HG03280 (cell line): ENCODE results near the gene RABEP1.
A peak's percentile ranks its signal among the peaks of the same experiment; 100 is the strongest.
"Not testable (repeated sequence)": the region's sequence is repeated elsewhere in the genome, so short reads cannot be mapped to it uniquely, and the experiment has no call there.

Experiments
- ATAC-seq: cut with Tn5 transposase; IDR thresholded peaks from one replicate; pipeline ENCODE4 v1.9.1; 2021; ENCODE audit warnings: mild to moderate bottlenecking, moderate library complexity; ENCODE audit not compliant: unreplicated experiment

Gene RABEP1, protein sequence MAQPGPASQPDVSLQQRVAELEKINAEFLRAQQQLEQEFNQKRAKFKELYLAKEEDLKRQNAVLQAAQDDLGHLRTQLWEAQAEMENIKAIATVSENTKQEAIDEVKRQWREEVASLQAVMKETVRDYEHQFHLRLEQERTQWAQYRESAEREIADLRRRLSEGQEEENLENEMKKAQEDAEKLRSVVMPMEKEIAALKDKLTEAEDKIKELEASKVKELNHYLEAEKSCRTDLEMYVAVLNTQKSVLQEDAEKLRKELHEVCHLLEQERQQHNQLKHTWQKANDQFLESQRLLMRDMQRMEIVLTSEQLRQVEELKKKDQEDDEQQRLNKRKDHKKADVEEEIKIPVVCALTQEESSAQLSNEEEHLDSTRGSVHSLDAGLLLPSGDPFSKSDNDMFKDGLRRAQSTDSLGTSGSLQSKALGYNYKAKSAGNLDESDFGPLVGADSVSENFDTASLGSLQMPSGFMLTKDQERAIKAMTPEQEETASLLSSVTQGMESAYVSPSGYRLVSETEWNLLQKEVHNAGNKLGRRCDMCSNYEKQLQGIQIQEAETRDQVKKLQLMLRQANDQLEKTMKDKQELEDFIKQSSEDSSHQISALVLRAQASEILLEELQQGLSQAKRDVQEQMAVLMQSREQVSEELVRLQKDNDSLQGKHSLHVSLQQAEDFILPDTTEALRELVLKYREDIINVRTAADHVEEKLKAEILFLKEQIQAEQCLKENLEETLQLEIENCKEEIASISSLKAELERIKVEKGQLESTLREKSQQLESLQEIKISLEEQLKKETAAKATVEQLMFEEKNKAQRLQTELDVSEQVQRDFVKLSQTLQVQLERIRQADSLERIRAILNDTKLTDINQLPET

DNA sequence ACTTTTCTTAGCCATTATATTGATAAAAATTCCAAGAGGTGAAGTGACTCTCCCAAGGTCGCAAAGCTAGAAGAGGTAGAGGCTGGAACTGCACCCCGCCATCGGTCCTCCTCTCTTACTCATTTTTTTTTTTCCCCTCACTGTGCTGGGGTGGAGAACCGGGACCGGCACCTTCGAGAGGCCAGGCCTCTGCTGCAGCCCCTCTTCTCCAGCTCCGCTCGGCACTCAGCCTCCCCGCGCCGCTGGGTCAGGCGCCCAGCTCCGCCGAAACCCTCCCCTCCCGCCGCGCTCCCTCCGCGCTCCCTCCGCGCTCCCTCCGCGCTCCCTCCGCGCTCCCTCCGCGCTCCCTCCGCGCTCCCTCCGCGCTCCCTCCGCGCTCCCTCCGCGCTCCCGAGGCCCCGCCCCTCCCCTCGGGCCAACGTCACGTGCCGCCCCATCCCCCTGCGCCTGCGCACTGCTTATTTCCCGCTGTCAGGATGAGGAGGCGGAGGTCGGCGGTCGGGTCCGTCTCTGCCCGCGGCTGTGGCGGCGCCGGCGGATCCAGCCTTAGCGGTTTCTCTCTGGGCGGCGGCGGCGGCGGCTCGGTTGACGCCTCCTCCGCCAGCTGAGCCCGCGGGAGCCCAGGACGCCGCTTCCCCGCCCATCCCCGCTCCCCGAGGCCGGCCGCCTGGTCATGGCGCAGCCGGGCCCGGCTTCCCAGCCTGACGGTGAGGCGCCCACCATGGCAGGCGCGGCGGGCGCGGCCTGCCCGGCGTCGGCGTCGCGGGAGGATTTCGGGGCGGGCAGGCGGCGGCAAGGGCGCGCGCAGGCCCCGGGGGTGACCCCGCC is at the start of gene RABEP1:
Gene RABEP1, plus strand, starts transcription at position 471 of the 828 bp plus-strand sequence. Its CDS starts 203 bp downstream, at position 674.
- peak; percentile 81 for ATAC-seq

DNA sequence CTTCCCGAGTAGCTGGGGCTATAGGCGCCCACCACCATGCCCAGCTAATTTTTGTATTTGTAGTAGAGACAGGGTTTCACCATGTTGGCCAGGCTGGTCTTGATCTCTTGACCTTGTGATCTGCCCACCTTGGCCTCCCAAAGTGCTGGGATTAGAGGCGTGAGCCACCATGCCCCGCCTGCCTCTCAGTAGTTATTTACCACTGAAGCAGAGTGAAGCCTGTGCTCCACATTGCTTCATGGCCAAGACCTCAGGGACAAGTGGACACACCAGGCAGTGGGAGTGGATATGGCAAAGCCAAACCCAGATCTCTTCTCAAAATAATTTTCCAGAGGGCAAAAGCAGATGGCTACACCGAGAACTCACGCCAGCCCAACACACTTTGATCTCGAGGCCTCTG is 48.6 kb upstream of the RABEP1 start:
- ATAC-seq, result not testable (repeated sequence)

DNA sequence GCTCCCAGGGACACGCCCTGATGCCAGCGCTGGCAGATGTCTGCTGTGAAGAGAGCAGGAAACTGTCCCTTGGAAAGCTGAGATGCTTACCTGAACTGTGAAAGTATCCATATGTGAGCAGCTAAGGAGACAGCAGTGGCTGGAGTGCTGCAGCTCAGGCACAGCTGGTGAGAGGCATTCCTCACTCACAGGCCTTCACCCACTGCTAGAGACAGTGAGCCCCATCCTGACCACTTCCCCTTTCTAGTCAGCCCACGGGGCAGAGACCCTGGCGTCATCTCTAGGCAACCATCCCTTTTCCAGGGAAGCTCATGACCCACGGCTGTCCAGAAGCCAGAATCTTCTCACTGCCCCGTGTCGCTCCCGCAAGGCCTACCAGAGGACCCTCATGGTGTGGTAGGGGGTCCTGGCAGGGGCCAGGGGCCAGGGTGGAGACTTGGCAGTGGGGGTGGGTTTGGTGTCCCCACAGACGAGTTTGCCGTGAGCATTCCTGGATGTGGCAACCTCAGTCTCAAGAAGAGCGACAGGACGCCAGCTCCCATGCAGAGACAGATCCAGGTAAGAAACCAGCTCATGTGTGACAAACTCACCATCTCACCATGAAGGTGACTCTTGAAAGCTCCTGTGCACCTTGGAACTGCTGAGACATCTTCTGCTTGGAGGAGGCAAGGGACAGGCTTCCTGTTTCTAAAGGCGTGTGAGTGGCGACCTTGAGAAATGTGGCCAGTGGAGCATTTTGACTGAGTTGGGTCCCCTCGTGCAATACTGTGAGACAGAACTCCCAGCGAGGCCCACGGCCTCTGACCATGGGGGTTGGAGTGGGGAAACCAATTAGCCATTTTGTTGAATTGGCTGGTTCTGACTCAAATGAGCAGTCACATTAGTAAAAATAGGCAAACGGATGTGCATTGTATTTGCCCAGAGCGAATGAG is 47.2 kb upstream of the RABEP1 start, which contains the start of gene SCIMP:
Gene SCIMP, minus strand, starts transcription at position 216 of the 932 bp plus-strand sequence. Its CDS starts 105 bp downstream, at position 111.
- ATAC-seq, result peak; percentile 44

DNA sequence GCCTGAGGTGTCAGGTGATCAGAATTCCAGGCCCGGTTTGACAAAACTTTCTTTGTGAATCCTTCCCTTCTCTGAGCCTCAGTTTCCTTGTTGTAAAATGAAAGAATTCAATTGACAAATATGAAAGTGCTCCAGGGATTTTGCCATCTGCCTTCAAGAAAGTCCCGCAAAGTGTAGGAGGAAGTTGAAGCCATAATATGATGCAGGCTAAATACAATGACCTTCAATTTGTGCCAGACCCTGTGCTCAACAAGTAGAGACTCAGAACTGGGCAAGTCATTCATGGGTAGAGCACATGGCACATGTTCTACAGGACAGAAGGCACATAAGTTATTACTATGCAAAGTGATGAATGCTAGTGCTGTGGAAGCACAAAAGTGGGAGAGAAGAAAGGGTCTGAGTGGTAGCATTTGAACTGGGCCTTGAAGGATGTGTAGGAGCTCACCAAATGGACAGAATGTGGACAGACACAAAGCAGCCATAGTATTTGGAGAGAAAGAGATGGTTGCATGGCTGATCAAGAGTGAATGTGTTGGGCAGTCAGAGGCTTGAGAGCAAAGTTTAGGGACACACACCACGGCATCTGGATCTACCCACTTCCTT is 45.0 kb upstream of the RABEP1 start:
- ATAC-seq, result no peak

DNA sequence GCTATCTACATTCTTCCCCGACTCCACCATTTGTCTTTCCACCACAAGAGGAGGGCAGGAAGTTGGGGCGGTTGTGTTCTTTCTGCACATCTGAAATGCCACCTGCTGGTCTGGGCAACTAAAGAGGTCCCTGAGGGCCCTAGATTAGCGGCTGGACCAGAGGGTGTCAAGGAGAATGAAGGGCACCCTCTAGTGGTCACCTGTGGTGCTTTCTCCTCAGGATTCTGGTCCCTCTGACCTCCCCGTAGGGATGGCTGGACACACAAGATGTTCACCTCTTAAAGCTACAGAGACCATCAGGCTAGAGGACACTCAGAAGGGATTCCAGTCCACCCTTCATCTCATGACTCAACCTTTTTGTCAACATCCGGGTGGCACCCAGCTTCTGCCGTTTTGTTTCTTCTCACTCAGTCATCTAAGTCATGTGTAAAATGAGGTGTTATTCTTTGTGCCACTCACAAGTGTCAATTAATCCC is 44.5 kb upstream of the RABEP1 start:
- peak; percentile 46 for ATAC-seq

DNA sequence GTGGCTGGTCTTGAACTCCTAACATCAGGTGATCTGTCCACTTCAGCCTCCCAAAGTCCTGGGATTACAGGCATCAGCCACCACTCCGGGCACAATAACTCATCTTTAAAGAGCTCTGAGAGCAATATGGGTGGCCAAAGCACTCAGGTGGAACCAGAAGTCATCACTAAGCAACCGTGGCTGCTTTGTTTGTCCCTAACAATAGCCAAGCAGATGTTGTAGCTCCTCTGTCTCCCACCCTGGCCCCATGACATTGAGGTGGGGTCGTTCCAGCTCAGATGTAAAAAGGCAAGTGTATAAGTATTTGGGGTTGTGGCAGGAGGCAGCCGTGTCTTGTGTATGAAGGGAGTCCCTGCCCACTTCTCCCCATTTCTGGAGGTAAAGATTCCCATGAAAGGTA is 43.8 kb upstream of the RABEP1 start:
- no peak for ATAC-seq

DNA sequence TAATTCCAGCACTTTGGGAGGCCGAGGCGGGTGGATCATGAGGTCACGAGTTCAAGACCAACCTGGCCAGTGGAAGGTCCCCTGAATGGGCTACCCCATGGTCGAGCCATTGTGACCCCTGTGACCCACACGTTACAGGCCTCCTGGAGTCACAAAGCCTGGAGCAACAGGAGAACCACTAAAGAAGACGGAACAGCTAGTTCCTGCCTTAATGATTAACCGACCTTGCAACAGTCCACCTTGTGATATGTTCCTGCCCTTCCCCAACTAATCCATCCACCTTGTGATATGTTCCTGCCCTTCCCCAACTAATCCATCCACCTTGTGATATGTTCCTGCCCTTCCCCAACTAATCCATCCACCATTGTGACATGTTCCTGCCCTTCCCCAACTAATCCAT is 42.3 kb upstream of the RABEP1 start:
- not testable (repeated sequence) for ATAC-seq

DNA sequence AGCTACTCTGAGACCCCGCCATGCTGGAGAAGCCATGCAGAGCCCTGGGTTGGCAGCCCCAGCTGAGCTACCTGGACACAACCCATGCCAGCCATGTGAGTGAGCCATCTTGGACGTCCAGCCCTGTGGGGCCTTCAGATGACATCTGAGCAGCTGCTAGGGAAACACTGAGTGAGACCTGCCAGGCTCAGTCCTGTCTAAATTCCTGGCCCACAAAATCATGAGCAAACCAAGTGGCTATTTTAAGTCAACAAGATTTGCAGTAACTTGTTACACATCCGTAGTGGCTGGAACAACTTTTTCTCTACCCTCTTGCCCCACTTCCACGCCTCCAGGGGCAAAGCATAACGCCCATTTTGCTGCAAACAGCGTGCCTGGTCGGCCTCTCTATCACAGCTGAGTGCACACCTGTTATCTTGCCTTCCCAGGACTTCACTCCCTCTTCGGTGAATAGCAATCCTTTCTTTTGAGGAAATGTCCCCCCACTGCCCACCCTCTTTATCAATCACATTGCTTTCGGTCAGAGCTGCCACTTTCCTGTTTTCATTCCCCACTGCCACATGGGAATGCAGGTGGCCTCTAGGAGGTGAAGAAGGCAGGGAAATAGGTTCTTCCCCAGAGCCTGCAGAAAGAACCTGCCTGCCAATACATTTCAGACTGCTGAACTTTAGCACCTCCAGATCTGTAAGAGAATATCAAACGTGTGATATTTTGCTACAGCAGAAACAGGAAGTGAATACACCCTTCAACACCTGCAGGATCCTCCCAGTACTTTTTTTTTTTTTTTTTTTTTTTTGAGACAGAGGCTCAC is 40.0 kb upstream of the RABEP1 start:
- ATAC-seq, result no peak

DNA sequence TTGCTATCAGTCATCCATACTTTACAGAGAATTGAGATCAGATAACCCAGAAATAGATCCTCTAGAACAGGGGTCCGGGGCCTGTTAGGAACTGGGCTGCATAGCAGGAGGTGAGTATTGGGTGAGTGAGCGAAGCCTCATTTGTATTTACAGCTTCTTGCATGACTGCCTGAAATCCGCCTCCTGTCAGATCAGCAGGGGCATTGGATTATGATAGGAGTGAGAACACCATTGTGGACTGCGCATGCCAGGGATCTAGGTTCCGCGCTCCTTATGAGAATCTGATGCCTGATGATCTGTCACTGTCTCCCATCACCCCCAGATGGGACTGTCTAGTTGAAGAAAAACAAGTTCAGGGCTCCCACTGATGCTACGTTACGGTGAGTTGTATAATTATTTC is 34.5 kb upstream of the RABEP1 start:
- ATAC-seq, result no peak

DNA sequence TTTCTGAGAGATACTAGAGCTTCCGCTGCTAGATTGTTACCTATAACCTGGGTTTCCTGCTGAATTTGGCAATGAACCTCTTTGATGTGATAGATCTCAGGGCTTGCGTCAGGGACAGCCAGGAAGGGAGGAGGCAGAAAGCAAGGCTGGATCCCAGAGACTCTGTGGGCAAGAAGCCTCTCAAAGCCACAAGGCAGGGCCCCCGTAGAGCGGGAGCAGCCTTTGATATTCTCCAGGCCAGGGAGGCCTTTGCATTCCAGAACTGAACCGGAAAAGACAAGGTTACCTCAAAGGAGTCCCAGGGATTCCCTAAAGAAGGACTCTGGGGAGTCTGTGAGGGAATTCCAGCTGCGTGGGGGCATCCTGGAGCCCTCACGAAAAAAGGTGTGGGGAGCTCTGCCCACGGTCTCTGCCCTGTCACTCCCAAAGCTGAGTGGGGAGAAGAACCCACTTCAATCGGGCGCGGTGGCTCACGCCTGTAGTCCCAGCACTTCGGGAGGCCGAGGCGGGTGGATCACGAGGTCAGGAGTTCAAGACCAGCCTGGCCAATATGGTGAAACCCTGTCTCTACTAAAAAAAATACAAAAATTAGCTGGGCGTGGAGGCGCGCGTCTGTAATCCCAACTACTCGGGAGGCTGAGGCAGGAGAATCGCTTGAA is 33.1 kb upstream of the RABEP1 start:
- no peak for ATAC-seq

DNA sequence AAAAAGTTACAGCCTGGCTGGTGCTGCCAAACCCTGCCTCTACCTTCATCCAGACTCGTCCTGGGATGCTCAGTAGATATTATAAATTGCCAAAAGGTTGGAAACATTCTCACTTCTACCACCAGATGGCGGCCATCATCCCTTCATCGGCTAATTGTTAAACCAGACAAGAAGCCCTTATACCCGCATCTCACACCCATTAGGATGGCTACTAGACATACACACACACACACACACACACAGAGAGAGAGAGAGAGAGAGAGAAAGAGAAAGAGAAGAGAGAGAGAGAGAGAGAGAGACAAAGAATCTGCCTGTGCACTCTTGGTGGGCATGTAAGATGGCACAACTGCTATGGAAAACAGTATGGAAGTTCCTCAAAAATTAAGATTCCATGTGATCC is 32.5 kb upstream of the RABEP1 start:
- no peak for ATAC-seq

DNA sequence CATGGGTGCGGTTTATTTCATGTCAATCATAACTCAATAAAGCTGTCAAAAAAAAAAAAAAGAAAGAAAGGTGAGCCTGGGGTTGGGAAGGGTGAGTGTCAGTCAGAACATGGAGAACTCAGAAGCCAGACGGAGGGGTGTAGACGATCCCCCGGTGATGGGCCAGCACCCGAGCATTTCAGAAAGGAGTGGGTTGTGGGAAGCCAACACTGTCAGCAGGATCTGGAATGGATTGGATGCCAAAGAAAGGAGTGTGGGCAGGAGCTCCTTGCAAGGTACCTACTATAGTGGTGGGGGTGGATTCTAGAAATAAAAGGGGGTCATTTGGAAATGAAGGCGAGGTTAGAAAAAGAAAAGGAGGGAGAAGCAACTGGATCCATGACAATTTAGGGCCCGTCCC is 27.7 kb upstream of the RABEP1 start:
- ATAC-seq, result no peak

DNA sequence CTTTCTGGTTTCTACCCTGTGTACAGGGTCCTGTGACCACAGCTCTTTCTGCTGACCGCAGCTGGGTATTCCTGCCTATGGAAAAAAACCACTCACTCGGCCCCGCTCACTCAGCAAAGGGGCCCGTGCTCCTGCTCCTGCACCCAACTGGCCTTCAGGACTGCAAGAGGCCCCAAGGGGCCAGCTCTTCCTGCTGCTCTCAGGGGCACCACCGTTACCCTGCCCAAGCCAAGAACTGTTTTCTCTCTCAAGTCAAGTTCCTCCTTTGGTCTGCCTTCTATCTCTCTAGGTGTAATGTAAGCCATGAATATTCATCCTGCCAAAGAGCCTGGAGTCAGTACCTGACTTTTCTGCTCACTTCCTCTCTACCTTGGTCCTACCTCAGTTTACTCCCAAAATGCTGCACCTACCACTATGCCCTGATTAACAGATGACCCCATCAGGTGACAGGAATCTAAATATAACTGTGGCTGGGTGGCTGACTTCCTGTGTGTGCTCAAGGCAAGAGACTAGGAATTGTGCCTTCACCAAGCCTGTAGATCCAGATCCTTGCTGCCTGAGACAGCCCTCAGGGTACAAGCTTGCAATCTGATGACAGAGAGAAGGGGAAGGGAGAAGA is 27.1 kb upstream of the RABEP1 start:
- ATAC-seq, result no peak

DNA sequence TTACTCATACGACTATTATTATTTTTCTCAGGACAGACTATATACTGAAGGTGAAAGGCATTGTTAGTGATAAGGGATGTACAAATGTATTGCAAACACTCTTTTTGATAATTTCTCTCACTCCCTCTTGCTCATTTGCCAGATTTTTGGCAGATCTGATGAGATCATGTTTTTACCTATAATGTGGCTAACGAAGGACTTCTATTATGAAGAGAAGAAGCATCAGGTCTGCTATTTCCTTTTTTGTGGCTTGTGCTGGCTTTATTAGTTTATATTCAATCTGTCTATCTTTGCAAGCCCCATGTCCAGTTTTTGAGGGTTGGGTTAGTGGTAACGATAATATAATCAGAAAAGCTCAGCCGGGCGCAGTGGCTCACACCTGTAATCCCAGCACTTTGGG is 25.0 kb upstream of the RABEP1 start:
- no peak for ATAC-seq

DNA sequence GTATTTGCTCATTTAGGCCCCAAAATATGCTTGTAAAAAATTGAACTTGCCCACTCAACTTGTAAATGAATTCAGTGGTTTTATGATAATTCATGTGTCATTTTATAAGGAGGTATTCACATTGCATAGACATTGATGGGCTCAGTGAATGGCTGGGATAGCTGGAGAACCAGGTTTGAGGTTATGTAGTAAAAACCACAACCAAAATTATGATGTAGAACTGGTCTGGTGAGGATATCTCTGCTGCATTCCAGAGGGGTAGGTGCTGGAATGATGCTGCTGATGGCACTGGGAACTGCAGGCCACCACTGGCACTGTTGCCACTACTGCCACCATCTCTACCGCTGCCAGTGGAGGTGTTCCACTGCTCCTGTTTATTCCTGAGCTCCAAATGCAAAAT is 21.5 kb upstream of the RABEP1 start:
- no peak for ATAC-seq

DNA sequence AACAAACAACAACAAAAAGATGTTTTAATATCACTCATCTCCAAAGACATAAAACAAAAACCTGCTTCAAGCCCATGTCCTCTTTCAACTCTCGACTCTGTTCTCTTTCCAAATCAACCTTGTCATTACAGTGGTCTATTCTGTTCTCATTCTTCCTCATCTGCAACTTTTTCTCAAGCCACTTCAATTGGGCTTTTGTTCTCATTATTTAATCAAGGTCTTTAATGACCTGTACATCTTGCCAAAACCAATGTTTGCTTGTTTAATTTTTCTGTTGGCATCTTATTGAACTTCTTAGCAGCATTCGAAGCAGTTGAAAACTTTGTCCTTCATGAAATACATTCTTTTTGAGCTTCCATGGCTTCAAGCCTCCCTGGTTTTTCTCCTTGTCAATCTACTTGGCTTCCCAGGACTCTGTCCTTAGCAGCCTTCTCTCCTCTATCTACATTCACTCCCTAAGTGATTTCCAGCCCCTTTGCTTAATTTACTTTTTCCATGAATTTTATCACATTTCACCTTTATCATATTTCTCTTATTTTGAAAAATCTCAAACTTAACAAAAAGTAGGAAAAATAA is 19.6 kb upstream of the RABEP1 start:
- ATAC-seq, result no peak

DNA sequence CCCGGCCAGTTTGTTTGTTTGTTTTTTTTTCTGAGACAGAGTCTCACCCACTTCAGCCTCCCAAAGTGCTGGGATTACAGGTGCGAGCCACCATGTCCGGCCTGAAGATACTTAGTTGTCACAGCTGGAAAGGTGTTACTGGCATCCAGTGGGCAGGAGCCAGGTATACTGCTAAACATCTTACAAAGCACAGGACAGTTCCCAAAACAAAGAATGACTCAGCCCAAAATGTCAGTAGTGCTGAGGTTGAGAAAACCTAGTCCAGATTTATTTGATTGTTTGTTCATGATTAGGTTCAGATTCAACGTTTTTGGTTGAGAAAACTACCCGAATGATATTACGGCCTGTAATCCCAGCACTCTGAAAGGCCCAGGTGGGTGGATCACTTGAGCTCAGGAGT is 18.6 kb upstream of the RABEP1 start:
- ATAC-seq, result no peak
